ENCODE results near the gene IL12RB2. TPM values are rescaled to one million over a fixed set of nuclear protein-coding genes. Genes with fewer than 3 reads are reported as not detected.

Gene IL12RB2
- total and polyA plus RNA-seq, 10 of the 15 experiments (the other 5 are each of a cell fraction or from before 2014, with no cell fraction given), result 0.15 to 1.1 (median 0.54) TPM; not detected in 1

- no peak for TF ChIP-seq CEBPZ (IDR thresholded peaks at IDR 0.05; ENCODE audit: low read depth, low read length)
- peak; percentile 64 for TF ChIP-seq TCF12 (IDR thresholded peaks at IDR 0.05; ENCODE audit: low read depth, low read length)
- no peak for TF ChIP-seq KLF5 (IDR thresholded peaks at IDR 0.05; ENCODE audit: partially characterized antibody)
- no peak for TF ChIP-seq NFYA (IDR thresholded peaks at IDR 0.05; ENCODE audit: borderline replicate concordance, low read depth, low read length)
- TF ChIP-seq FOXM1 (IDR thresholded peaks at IDR 0.05; ENCODE audit: low read depth, low read length), result peak; percentile 97
- no peak for TF ChIP-seq WRNIP1 (IDR thresholded peaks at IDR 0.05; ENCODE audit: borderline replicate concordance, low read depth, low read length)
- TF ChIP-seq POLR2A (IDR thresholded peaks at IDR 0.05; ENCODE audit: low read depth, low read length), result no peak
- TF ChIP-seq SMAD1 (IDR thresholded peaks at IDR 0.05; ENCODE audit: low read depth, partially characterized antibody), result peak; percentile 95
- TF ChIP-seq NFIC (IDR thresholded peaks at IDR 0.05; ENCODE audit: low read depth, low read length), result peak; percentile 99
- peak; percentile 85 for TF ChIP-seq ZBED1 (IDR thresholded peaks at IDR 0.05; ENCODE audit: borderline replicate concordance)
- peak; percentile 85 for TF ChIP-seq MEF2A (IDR thresholded peaks at IDR 0.05; ENCODE audit: insufficient read depth, low read depth, low read length)
- peak; percentile 93 for TF ChIP-seq GATAD2B (conservative IDR thresholded peaks at IDR 0.05; ENCODE audit: low read depth)
- TF ChIP-seq ZNF687 (IDR thresholded peaks at IDR 0.05), result peak; percentile 74; the same call in 1 of the 2 replicates
- peak; percentile 97 for TF ChIP-seq SKIL (IDR thresholded peaks at IDR 0.05; ENCODE audit: low read depth, poor library complexity, severe bottlenecking)
- no peak for TF ChIP-seq EGR1 (IDR thresholded peaks at IDR 0.05; ENCODE audit: borderline replicate concordance in 1 of 2, low read depth in 2 of 2, low read length in 2 of 2)
- TF ChIP-seq HDAC2 (IDR thresholded peaks at IDR 0.05), result no peak
Observed at GRCh38 chr1:67332653-67333529, 25.2 kb downstream of the IL12RB2 start (continued).
